ENCODE measurements around the gene TSHZ2.
"Not testable (repeated sequence)": the region's sequence is repeated elsewhere in the genome, so short reads cannot be mapped to it uniquely, and the experiment has no call there.

TSHZ2 gene

GRCh38 chr20:53494753-53495152 lies 522.6 kb downstream of the TSHZ2 start:
- no peak for DNase-seq

GRCh38 chr20:53495398-53496092 lies 523.4 kb downstream of the TSHZ2 start:
- no peak for DNase-seq

GRCh38 chr20:53497246-53497645 lies 525.1 kb downstream of the TSHZ2 start:
- DNase-seq = no peak

- DNase-seq = no peak
These were observed 526.2 kb downstream of the TSHZ2 start for GRCh38 chr20:53498341-53498740.

GRCh38 chr20:53500651-53501050 lies 528.5 kb downstream of the TSHZ2 start:
- no peak for DNase-seq

GRCh38 chr20:53502820-53503219 lies 530.7 kb downstream of the TSHZ2 start:
- DNase-seq = no peak

- no peak for DNase-seq
These were observed 531.4 kb downstream of the TSHZ2 start for GRCh38 chr20:53503517-53503919.

GRCh38 chr20:53504106-53504505 lies 531.9 kb downstream of the TSHZ2 start:
- not testable (repeated sequence) for DNase-seq

- DNase-seq = no peak
These were observed 538.1 kb downstream of the TSHZ2 start for GRCh38 chr20:53510262-53510661.

- DNase-seq = no peak
These were observed 538.5 kb downstream of the TSHZ2 start for GRCh38 chr20:53510704-53511103.

GRCh38 chr20:53512076-53512475 lies 539.9 kb downstream of the TSHZ2 start:
- DNase-seq = no peak

GRCh38 chr20:53513168-53513488 lies 541.0 kb downstream of the TSHZ2 start:
- DNase-seq = no peak

- no peak for DNase-seq
These were observed 541.5 kb downstream of the TSHZ2 start for GRCh38 chr20:53513489-53514298.

GRCh38 chr20:53515749-53516148 lies 543.6 kb downstream of the TSHZ2 start:
- DNase-seq = no peak

- no peak for DNase-seq
These were observed 545.0 kb downstream of the TSHZ2 start for GRCh38 chr20:53517146-53517545.

- DNase-seq = peak in 1 of 56 donors; percentile 0
These were observed 549.3 kb downstream of the TSHZ2 start for GRCh38 chr20:53521421-53521820.

- DNase-seq = no peak
These were observed 549.9 kb downstream of the TSHZ2 start for GRCh38 chr20:53522026-53522425.

GRCh38 chr20:53522696-53523095 lies 550.5 kb downstream of the TSHZ2 start:
- no peak for DNase-seq

- DNase-seq = not testable (repeated sequence)
These were observed 551.5 kb downstream of the TSHZ2 start for GRCh38 chr20:53523615-53524014.

GRCh38 chr20:53524589-53525312 lies 552.6 kb downstream of the TSHZ2 start:
- DNase-seq = no peak

GRCh38 chr20:53527196-53527595 lies 555.0 kb downstream of the TSHZ2 start:
- no peak for DNase-seq

- no peak for DNase-seq
These were observed 557.5 kb downstream of the TSHZ2 start for GRCh38 chr20:53529658-53530057.
